ENCODE measurements around the gene ARID3A. TPM values are rescaled to one million over a fixed set of nuclear protein-coding genes. Genes with fewer than 3 reads are reported as not detected.
A peak's percentile ranks its signal among the peaks of the same experiment; 100 is the strongest.

ARID3A gene
- total RNA-seq, 1 experiment from 2014 or later = 103 TPM

- no peak for DNase-seq (ENCODE audit: low spot score)
- in situ Hi-C loops (cut with HindIII; ENCODE audit: low sequenced_read_pairs) = no loop called here
Observed at GRCh38 chr19:927780-928401, 2.1 kb downstream of the ARID3A start.

- in situ Hi-C loops (cut with HindIII; ENCODE audit: low sequenced_read_pairs) = no loop called here
- DNase-seq (ENCODE audit: low spot score) = peak; percentile 75
Observed at GRCh38 chr19:928471-929202, 2.8 kb downstream of the ARID3A start.

GRCh38 chr19:929203-929890 lies 3.5 kb downstream of the ARID3A start:
- in situ Hi-C loops (cut with HindIII; ENCODE audit: low sequenced_read_pairs) = no loop called here
- no peak for DNase-seq (ENCODE audit: low spot score)

GRCh38 chr19:929891-930258 lies 4.0 kb downstream of the ARID3A start:
- no peak for DNase-seq (ENCODE audit: low spot score)
- in situ Hi-C loops (cut with HindIII; ENCODE audit: low sequenced_read_pairs) = no loop called here

GRCh38 chr19:931860-932647 lies 6.2 kb downstream of the ARID3A start:
- in situ Hi-C loops (cut with HindIII; ENCODE audit: low sequenced_read_pairs) = no loop called here

GRCh38 chr19:932648-933552 lies 7.1 kb downstream of the ARID3A start:
- in situ Hi-C loops (cut with HindIII; ENCODE audit: low sequenced_read_pairs) = no loop called here
- peak; percentile 78 for DNase-seq (ENCODE audit: low spot score)

More at GRCh38 chr19:931860-932647, 6.2 kb downstream of the ARID3A start:
- DNase-seq (ENCODE audit: low spot score) = no peak

- no peak for DNase-seq (ENCODE audit: low spot score)
- in situ Hi-C loops (cut with HindIII; ENCODE audit: low sequenced_read_pairs) = no loop called here
Observed at GRCh38 chr19:933553-933882, 7.7 kb downstream of the ARID3A start.

- DNase-seq (ENCODE audit: low spot score) = no peak
- in situ Hi-C loops (cut with HindIII; ENCODE audit: low sequenced_read_pairs) = no loop called here
Observed at GRCh38 chr19:934197-934840, 8.5 kb downstream of the ARID3A start.

GRCh38 chr19:934865-935479 lies 9.1 kb downstream of the ARID3A start:
- peak; percentile 74 for DNase-seq (ENCODE audit: low spot score)
- in situ Hi-C loops (cut with HindIII; ENCODE audit: low sequenced_read_pairs) = no loop called here

- in situ Hi-C loops (cut with HindIII; ENCODE audit: low sequenced_read_pairs) = no loop called here
- DNase-seq (ENCODE audit: low spot score) = no peak
Observed at GRCh38 chr19:936175-936546, 10.3 kb downstream of the ARID3A start.

- in situ Hi-C loops (cut with HindIII; ENCODE audit: low sequenced_read_pairs) = no loop called here
- no peak for DNase-seq (ENCODE audit: low spot score)
Observed at GRCh38 chr19:937259-937694, 11.4 kb downstream of the ARID3A start.

- DNase-seq (ENCODE audit: low spot score) = no peak
- in situ Hi-C loops (cut with HindIII; ENCODE audit: low sequenced_read_pairs) = no loop called here
Observed at GRCh38 chr19:938233-938923, 12.5 kb downstream of the ARID3A start.

- no peak for DNase-seq (ENCODE audit: low spot score)
- in situ Hi-C loops (cut with HindIII; ENCODE audit: low sequenced_read_pairs) = no loop called here
Observed at GRCh38 chr19:939439-939838, 13.6 kb downstream of the ARID3A start.

- in situ Hi-C loops (cut with HindIII; ENCODE audit: low sequenced_read_pairs) = no loop called here
- no peak for DNase-seq (ENCODE audit: low spot score)
Observed at GRCh38 chr19:939922-940321, 14.1 kb downstream of the ARID3A start.

GRCh38 chr19:940591-941291 lies 14.9 kb downstream of the ARID3A start:
- in situ Hi-C loops (cut with HindIII; ENCODE audit: low sequenced_read_pairs) = no loop called here
- DNase-seq (ENCODE audit: low spot score) = peak; percentile 30

- in situ Hi-C loops (cut with HindIII; ENCODE audit: low sequenced_read_pairs) = no loop called here
Observed at GRCh38 chr19:941292-942132, 15.7 kb downstream of the ARID3A start.

More at GRCh38 chr19:941292-942132, 15.7 kb downstream of the ARID3A start:
- DNase-seq (ENCODE audit: low spot score) = no peak
